Measurements from ENCODE around the gene HCFC1R1. TPM values are rescaled to one million over a fixed set of nuclear protein-coding genes. Genes with fewer than 3 reads are reported as not detected.

The HCFC1R1 gene
- polyA plus RNA-seq, 3 donors: 16.7 to 27.1 (median 19.9) TPM

DNA sequence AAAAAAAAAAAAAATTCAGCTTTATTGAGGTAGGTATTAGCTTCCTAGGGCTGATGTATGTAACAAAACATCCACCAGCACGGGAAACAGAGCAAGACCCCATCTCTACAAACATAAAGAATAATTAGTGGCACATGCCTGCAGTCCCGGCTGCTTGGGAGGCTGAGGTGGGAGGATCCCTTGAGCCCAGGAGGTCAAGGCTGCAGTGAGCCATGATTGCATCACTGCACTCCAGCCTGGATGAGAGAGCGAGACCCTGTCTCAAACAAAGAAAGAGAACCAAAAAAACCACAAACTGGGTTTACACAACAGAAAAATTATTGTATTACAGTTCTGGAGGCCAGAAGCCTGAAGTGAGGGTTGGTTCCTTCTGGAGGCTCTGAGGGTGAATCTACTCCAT is 18.6 kb upstream of the HCFC1R1 start:
- Mint-ChIP-seq H3K27me3 (ENCODE audit: low read depth in 3 of 3) (peaks cover 50 to 71% (median 70%) of the 10 kb centered on the region in 3 donors), H3K4me1 (peaks cover 23% of the 10 kb centered on the region), H3K36me3 (peaks cover 8 to 11% of the 10 kb centered on the region in 2 donors), H3K4me3 (no peak overlapping the region), H3K27ac (no peak overlapping the region), H3K9me3 (peaks cover 0 to 12% (median 4%) of the 10 kb centered on the region in 7 donors)
- intact Hi-C loops (cut with micrococcal nuclease): no loop called here
- H3K9ac ChIP-seq (ENCODE audit: insufficient read depth, low read length, poor library complexity, severe bottlenecking): no peak overlapping the region
- H3K9me3 ChIP-seq (replicated peaks in 1 of 2; ENCODE audit: control insufficient read depth in 1 of 2, insufficient read depth in 1 of 2, low read length in 2 of 2): peaks cover 0 to 11% of the 10 kb centered on the region in 2 donors
- WGBS (ENCODE audit: insufficient coverage): no CpG with 5 or more reads among the region's 3 CpGs
- H3K4me1 ChIP-seq (ENCODE audit: control insufficient read depth in 1 of 2, insufficient read depth in 2 of 2, low read length in 2 of 2): peaks cover 21 to 39% of the 10 kb centered on the region in 2 donors
- no peak overlapping the region for H3K27ac ChIP-seq (ENCODE audit: low read depth in 1 of 2, low read length in 2 of 2)
- H3K79me2 ChIP-seq (ENCODE audit: insufficient read depth, low read length): no peaks in the 10 kb centered on the region
- H3K4me2 ChIP-seq (replicated peaks; ENCODE audit: extremely low read depth, low read length, poor library complexity, severe bottlenecking): no peak overlapping the region
- no peaks in the 10 kb centered on the region for H3K36me3 ChIP-seq (replicated peaks in 1 of 2; ENCODE audit: control insufficient read depth in 1 of 2, insufficient read depth in 2 of 2, low read length in 2 of 2)
- H4K20me1 ChIP-seq (ENCODE audit: insufficient read depth, low read length): no peaks in the 10 kb centered on the region
- H3K4me3 ChIP-seq (replicated peaks in 1 of 3; ENCODE audit: low read depth in 2 of 3, low read length in 3 of 3): no peak overlapping the region
- H3K27me3 ChIP-seq (ENCODE audit: control insufficient read depth in 2 of 2, insufficient read depth in 2 of 2, low read length in 2 of 2): peaks cover 22 to 57% of the 10 kb centered on the region in 2 donors
- H2AFZ ChIP-seq (ENCODE audit: insufficient read depth, low read depth, low read length, poor library complexity, severe bottlenecking): no peak overlapping the region
- DNase-seq: peak in 1 of 3 donors; percentile 36
- TF ChIP-seq, protein P1, sequence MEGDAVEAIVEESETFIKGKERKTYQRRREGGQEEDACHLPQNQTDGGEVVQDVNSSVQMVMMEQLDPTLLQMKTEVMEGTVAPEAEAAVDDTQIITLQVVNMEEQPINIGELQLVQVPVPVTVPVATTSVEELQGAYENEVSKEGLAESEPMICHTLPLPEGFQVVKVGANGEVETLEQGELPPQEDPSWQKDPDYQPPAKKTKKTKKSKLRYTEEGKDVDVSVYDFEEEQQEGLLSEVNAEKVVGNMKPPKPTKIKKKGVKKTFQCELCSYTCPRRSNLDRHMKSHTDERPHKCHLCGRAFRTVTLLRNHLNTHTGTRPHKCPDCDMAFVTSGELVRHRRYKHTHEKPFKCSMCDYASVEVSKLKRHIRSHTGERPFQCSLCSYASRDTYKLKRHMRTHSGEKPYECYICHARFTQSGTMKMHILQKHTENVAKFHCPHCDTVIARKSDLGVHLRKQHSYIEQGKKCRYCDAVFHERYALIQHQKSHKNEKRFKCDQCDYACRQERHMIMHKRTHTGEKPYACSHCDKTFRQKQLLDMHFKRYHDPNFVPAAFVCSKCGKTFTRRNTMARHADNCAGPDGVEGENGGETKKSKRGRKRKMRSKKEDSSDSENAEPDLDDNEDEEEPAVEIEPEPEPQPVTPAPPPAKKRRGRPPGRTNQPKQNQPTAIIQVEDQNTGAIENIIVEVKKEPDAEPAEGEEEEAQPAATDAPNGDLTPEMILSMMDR (IDR thresholded peaks at IDR 0.05): no peak

DNA sequence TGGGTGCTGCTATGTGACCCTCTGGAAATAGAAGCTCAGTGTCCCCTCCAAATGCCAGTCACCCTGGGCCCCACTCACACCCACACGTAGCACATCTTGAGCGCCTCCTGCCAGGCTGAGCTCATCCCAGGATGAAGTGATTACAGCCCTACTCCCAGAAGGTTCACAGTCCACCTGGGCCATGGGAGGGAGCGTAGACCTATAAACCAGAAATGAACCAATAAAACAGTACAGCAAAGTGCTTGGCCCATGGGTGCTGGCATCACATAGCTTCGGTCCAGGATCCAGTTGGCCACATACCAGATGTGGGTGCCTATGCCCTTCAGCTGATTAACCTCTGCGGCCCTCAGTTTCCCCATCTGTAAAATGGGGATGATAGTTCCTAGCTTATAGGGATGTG is 15.2 kb upstream of the HCFC1R1 start:
- H3K27me3 Mint-ChIP-seq (ENCODE audit: low read depth in 3 of 3): peaks cover 56 to 82% (median 79%) of the 10 kb centered on the region in 3 donors
- TF ChIP-seq, protein P1 (IDR thresholded peaks at IDR 0.05): no peak

More for the DNA sequence above, 15.2 kb upstream of the HCFC1R1 start:
- Histone ChIP-seq H3K79me2 (ENCODE audit: insufficient read depth, low read length) (no peaks in the 10 kb centered on the region), H3K4me1 (ENCODE audit: control insufficient read depth in 1 of 2, insufficient read depth in 2 of 2, low read length in 2 of 2) (peaks cover 14 to 30% of the 10 kb centered on the region in 2 donors), H3K4me2 (replicated peaks; ENCODE audit: extremely low read depth, low read length, poor library complexity, severe bottlenecking) (no peak overlapping the region), H2AFZ (ENCODE audit: insufficient read depth, low read depth, low read length, poor library complexity, severe bottlenecking) (no peak overlapping the region), H3K27me3 (ENCODE audit: control insufficient read depth in 2 of 2, insufficient read depth in 2 of 2, low read length in 2 of 2) (peaks cover 37 to 70% of the 10 kb centered on the region in 2 donors), H4K20me1 (ENCODE audit: insufficient read depth, low read length) (no peaks in the 10 kb centered on the region), H3K4me3 (replicated peaks in 1 of 3; ENCODE audit: low read depth in 2 of 3, low read length in 3 of 3) (no peak overlapping the region), H3K27ac (ENCODE audit: low read depth in 1 of 2, low read length in 2 of 2) (no peak overlapping the region), H3K9ac (ENCODE audit: insufficient read depth, low read length, poor library complexity, severe bottlenecking) (no peak overlapping the region), H3K9me3 (replicated peaks in 1 of 2; ENCODE audit: control insufficient read depth in 1 of 2, insufficient read depth in 1 of 2, low read length in 2 of 2) (peaks cover 0 to 19% of the 10 kb centered on the region in 2 donors), H3K36me3 (replicated peaks in 1 of 2; ENCODE audit: control insufficient read depth in 1 of 2, insufficient read depth in 2 of 2, low read length in 2 of 2) (no peaks in the 10 kb centered on the region)
- Mint-ChIP-seq H3K36me3 (peaks cover 8 to 14% of the 10 kb centered on the region in 2 donors), H3K4me3 (peak overlapping the region in 1 of 2 donors; percentile 85), H3K27ac (no peak overlapping the region), H3K4me1 (peaks cover 17% of the 10 kb centered on the region), H3K9me3 (peaks cover 3 to 27% (median 14%) of the 10 kb centered on the region in 7 donors)
- intact Hi-C loops (cut with micrococcal nuclease): no loop called here
- WGBS (ENCODE audit: insufficient coverage): 81% methylated on average over 4 of the region's 5 CpGs
- no peak for DNase-seq

All from CD14-positive monocyte (primary cell).